Ovary (tissue), 9 donors: ENCODE results near the gene P4HTM. TPM values are rescaled to one million over a fixed set of nuclear protein-coding genes. Genes with fewer than 3 reads are reported as not detected.
"Not testable (repeated sequence)": the region's sequence is repeated elsewhere in the genome, so short reads cannot be mapped to it uniquely, and the experiment has no call there.

Experiments used
- DNase-seq, 5 donors: peaks; one replicate each; pipeline ENCODE4 v3.0.0-alpha.2; 2019 to 2020
- H3K27ac ChIP-seq, 2 donors: fragments of 200-600 bp; one replicate each; pipeline versions ENCODE4 v1.5.1 to v1.8.0; 2019 to 2022
- H3K27me3 ChIP-seq: fragments of 200-600 bp; one replicate; pipeline ENCODE4 v1.8.0; 2022
- H3K36me3 ChIP-seq: fragments of 200-600 bp; sonication (generic); one replicate; pipeline ENCODE4 v1.5.1; 2019
- H3K4me1 ChIP-seq: one replicate; pipeline ENCODE4 v1.8.1; 2013; ENCODE audit warnings: mild to moderate bottlenecking, moderate library complexity; ENCODE audit not compliant: insufficient read depth
- H3K4me3 ChIP-seq: fragments of 200-600 bp; sonication (generic); one replicate; pipeline ENCODE4 v1.5.1; 2017
- H3K9me3 ChIP-seq, 2 donors: fragments of 200-600 bp in 1 of 2; sonication (generic) in 1 of 2; one replicate each; pipeline versions ENCODE4 v1.5.1 to v1.8.1; 2013 to 2019; ENCODE audit warnings: mild to moderate bottlenecking in 1 of 2, moderate library complexity in 1 of 2
- EP300 ChIP-seq: sonication (generic); formaldehyde crosslinking; IDR thresholded peaks from one replicate; pipeline ENCODE4 v1.6.1; 2017; ENCODE audit warnings: antibody characterized with exemption
- POLR2A ChIP-seq: fragments of 450-650 bp; IDR thresholded peaks from one replicate; pipeline ENCODE4 v1.6.1; 2017; ENCODE audit warnings: antibody characterized with exemption, mild to moderate bottlenecking, moderate library complexity
- WGBS, 3 donors: extraction: QIAGEN DNeasy Blood & Tissue Kit in 1 of 3; methylation state at CpG; one replicate each; pipeline versions ENCODE4 v1.1.5 to v1.1.7; 2013 to 2017; 5-methylcytosine and 5-hydroxymethylcytosine counted together
- intact Hi-C, 4 donors: fragments of 100-400 bp; cut with DNase I; formaldehyde crosslinking; loops; one replicate each; pipeline versions ENCODE4 v1.11.0 to v1.15.1; 2022 to 2023
- polyA plus RNA-seq, 2 donors: library from polyadenylated mRNA; stranded (reverse); fragments of 200-250 nt in 1 of 2; fragments of 350-450 nt in 1 of 2; fragmentation: Illumina TruSeq in 1 of 2; extraction: RNeasy Lipid Tissue Mini Kit (QIAGEN cat#74804) in 1 of 2; gene quantifications; one replicate each; pipeline ENCODE4 v1.2.3, GENCODE V29; 2013 to 2014
- total RNA-seq, 7 donors: library from RNA; depleted of rRNA in 2 of 7; stranded (reverse); fragments of >200 nt in 2 of 7; fragmentation: NEBNext Ultra II Directional in 3 of 7; extraction: Animal tissue kit (Norgen Biotek cat#: 25700) in 3 of 7; gene quantifications; one replicate each; pipeline versions ENCODE4 v1.1.0 to v1.2.4, GENCODE V29; 2016 to 2023
- TF ChIP-seq, protein P1 (sequence below), 3 donors: fragments of 450-650 bp in 2 of 3; fragments of 200-600 bp in 1 of 3; IDR thresholded peaks; one replicate each; pipeline versions ENCODE4 v1.5.1 to v1.8.0; 2016 to 2022; ENCODE audit warnings: antibody characterized with exemption in 3 of 3, mild to moderate bottlenecking in 1 of 3
- donor health status: DM: no; HTN: no; CAD: no; lungs with moderate emphysema.
- donor health status: DM: no; HTN: no; CAD: no.
- donor health status: Bipolar disorder and iron deficiency.
- donor health status: DM: yes; HTN: yes; CAD: no.
- donor health status: DM: no; HTN: no; CAD: no.
- donor health status: DM: yes; HTN: yes; CAD: no.

Gene P4HTM
- total and polyA plus RNA-seq, 9 donors: 16.6 to 125 (median 41.0) TPM

DNA sequence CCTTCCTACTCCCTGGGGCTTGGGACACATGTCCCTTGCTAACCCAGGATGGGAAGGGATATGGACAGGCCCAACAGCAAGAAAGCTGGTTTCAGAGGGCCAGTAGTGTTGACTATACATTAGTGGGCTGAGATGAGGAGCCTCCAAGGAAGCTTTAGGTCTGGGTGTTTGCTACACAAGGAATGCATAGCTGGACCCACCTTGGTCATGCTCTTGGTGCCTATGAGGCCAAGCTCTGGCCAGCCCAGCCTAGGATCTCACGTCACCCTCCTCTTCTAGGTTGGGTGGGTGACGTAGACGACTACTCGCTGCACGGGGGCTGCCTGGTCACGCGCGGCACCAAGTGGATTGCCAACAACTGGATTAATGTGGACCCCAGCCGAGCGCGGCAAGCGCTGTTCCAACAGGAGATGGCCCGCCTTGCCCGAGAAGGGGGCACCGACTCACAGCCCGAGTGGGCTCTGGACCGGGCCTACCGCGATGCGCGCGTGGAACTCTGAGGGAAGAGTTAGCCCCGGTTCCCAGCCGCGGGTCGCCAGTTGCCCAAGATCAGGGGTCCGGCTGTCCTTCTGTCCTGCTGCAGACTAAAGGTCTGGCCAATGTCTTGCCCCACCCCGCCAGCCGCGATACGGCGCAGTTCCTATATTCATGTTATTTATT, 16.5 kb downstream of the P4HTM start:
- no peak for TF ChIP-seq EP300
- TF ChIP-seq, protein P1, sequence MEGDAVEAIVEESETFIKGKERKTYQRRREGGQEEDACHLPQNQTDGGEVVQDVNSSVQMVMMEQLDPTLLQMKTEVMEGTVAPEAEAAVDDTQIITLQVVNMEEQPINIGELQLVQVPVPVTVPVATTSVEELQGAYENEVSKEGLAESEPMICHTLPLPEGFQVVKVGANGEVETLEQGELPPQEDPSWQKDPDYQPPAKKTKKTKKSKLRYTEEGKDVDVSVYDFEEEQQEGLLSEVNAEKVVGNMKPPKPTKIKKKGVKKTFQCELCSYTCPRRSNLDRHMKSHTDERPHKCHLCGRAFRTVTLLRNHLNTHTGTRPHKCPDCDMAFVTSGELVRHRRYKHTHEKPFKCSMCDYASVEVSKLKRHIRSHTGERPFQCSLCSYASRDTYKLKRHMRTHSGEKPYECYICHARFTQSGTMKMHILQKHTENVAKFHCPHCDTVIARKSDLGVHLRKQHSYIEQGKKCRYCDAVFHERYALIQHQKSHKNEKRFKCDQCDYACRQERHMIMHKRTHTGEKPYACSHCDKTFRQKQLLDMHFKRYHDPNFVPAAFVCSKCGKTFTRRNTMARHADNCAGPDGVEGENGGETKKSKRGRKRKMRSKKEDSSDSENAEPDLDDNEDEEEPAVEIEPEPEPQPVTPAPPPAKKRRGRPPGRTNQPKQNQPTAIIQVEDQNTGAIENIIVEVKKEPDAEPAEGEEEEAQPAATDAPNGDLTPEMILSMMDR (IDR thresholded peaks at IDR 0.05): no peak
- TF ChIP-seq POLR2A: no peak
- 0% methylated on average over 24 to 32 of the region's 32 CpGs for WGBS, 3 donors
- peak overlapping the region; percentile 69 for H3K4me3 ChIP-seq
- H3K27ac ChIP-seq: peak overlapping the region; percentile 91 to 97
- no peaks in the 10 kb centered on the region for H3K36me3 ChIP-seq
- DNase-seq: peak; percentile 69 to 82 (median 77)
- intact Hi-C loops: loop anchor here in 1 of 4 donors (2.0 kb wide), 1 partner anchor 16 kb away; the partner anchor contains the start of gene P4HTM
- H3K4me1 ChIP-seq: peaks cover 6% of the 10 kb centered on the region
- no peaks in the 10 kb centered on the region for H3K9me3 ChIP-seq
- H3K27me3 ChIP-seq: no peaks in the 10 kb centered on the region

DNA sequence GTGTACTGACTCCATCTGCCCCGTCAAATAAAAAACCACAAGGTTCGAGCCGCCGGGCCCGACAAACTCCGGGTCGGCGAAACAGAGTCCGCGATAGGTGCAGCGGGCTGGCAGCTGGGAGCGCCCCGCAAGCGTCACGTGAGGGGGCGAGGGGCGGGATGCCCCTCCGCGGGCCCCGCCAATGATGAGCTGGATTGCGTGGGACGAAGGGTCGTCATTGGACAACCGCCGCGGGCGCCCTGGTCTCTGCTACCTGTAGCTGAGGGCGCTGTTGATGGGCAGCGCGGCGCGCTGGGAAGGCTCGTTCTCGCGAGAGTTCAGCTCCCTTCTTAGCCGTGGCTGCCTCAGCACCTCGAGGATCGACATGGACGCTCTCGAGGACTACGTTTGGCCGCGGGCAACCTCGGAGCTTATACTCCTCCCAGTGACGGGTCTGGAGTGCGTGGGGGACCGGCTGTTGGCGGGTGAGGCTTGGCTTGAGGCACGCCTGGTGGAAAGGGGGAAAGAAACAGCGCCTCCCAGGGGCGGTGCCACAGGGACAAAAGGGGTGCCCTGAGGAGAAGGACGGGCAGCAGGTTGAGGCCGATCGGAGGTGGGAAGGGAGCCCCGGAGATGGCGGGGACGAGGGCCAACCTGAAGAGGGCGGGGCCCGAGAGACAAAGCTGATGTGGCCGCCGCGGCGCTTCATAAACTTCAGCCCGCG, 17.2 kb downstream of the P4HTM start, which contains the start of gene WDR6:
WDR6 (plus strand) TSS at position 324 of the 703 bp plus-strand sequence; CDS start at position 365, 41 bp downstream.
- H3K36me3 ChIP-seq: no peaks in the 10 kb centered on the region
- intact Hi-C loops: loop anchor here in 1 of 4 donors (2.0 kb wide), 1 partner anchor 16 kb away; the partner anchor contains the start of gene P4HTM
- TF ChIP-seq EP300 (peak; percentile 54), POLR2A (peak; percentile 62)
- TF ChIP-seq, protein P1 (IDR thresholded peaks at IDR 0.05): peak; percentile 10 to 71 (median 52)
- 0 to 1% (median 0%) methylated on average over 53 to 65 of the region's 65 CpGs for WGBS, 3 donors
- no peaks in the 10 kb centered on the region for H3K9me3 ChIP-seq
- peak within 1 kb of the TSS; percentile 91 to 97 for H3K27ac ChIP-seq
- peak within 1 kb of the TSS; percentile 69 for H3K4me3 ChIP-seq
- no peaks in the 10 kb centered on the region for H3K27me3 ChIP-seq
- H3K4me1 ChIP-seq: peaks cover 6% of the 10 kb centered on the region
- peak; percentile 98 to 99 (median 98) for DNase-seq

DNA sequence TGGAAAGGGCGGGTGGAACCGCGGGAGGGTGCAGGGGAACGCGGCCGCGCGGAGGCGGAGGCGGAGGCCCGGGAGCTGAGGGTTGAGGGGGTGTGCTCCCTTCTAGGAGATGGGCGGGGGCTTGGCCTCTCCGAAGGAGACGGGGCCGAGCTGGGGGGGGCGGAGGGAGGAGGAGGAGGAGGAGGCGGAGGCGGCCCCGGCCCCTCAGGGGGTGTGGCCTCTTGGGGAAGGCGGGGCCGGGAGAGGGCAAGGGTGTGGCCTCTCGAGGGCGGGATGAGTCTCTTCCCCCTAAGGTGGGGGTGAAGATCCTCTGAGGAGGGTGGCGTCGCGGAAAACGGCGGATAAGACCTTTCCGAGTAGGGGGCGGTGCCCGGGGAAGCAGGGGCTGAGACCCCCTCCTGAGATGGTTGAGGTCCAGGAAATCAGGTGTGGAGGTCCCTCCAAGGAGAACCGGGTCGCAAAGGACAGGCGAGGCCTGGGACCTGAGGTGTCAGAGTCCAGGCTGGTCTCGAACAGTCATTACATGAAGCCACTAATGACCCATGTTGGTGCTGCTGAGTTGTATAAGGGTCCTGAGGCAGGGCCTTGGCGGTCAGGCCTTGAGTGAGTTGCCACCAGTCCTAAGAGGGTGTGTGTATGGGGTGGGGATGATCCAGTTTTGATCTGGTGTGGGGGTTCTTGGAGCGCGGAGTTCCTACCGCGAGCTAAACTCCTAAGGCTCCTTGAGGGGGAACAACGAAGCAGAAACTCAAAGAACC, 17.9 kb downstream of the P4HTM start:
- 4 to 9% (median 4%) methylated on average over 41 of the region's 41 CpGs for WGBS, 3 donors
- no peaks in the 10 kb centered on the region for H3K9me3 ChIP-seq
- H3K4me3 ChIP-seq: peak overlapping the region; percentile 69
- peak; percentile 92 to 95 (median 94) for DNase-seq
- no peak for TF ChIP-seq POLR2A
- TF ChIP-seq EP300: no peak
- TF ChIP-seq, protein P1 (IDR thresholded peaks at IDR 0.05): no peak
- no peaks in the 10 kb centered on the region for H3K27me3 ChIP-seq
- intact Hi-C loops: loop anchor here in 1 of 4 donors (2.0 kb wide), 1 partner anchor 17 kb away; the partner anchor contains the start of gene P4HTM
- peak overlapping the region; percentile 91 to 97 for H3K27ac ChIP-seq
- peaks cover 6% of the 10 kb centered on the region for H3K4me1 ChIP-seq
- no peaks in the 10 kb centered on the region for H3K36me3 ChIP-seq

DNA sequence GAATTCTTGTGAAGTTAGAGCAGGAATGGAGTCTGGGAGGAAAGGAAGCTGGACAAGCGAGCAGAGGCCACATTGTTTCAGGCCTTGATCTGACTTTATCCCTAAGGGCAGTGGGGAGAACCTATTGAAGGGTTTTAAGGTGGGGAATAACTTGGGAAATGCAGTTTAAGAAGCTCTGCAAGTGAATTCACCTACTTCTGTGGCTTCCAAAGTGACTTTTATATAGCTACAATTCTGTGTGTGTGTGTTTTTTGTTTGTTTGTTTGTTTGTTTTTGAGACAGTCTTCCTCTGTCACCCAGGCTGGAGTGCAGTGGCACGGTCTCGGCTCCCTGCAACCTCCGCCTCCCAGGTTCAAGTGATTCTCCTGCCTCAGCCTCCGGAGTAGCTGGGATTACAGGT, 18.6 kb downstream of the P4HTM start:
- H3K36me3 ChIP-seq, H3K9me3 ChIP-seq, H3K4me1 ChIP-seq, H3K27me3 ChIP-seq, intact Hi-C loops, H3K4me3 ChIP-seq, DNase-seq: not testable (repeated sequence)
- H3K27ac ChIP-seq: peak overlapping the region in 1 of 2 donors; percentile 91
- WGBS, 3 donors: 78 to 82% (median 82%) methylated on average over 5 of the region's 5 CpGs
